Measurements from ENCODE around the gene HOXB7.

HOXB7 gene

DNA sequence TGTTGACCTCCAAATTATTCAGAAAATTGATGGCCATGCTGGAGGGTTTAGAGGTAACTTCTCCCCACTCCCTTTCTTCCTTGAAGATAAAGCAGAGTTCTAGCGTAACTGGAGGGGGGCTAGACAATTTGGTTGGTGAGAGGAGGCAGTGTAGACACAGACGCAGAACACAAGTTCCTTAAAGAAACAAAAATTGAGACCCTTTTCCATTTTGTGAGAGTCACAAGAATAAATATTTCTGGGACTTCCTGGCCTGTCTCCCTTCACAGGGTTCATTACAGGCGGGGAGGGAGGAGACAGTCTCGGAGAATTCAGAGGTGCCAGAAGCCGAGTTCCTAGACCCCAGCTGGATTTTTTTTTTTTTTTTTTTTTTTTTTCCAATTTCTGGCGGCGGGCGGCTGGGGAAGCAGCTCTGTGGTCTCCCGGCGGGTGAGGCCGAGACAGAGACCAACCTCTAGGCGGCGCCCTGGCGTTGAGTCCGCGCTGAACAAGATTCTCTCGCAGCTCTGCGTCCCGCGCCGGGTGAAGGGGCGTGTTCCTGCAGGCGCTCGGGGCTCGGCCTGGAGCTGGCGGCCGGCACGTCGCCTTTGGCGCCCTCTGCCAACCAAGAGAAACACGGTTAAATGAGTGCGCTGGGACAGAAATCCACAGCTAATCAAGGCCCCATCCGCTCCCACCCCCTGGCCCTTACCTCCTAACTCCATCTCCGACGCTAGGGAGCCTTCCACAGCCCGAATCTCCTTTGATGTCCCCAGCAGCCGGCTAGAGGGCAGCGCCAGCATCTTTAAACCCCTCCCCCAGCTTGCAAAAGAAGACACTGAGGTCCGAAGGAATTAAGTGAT is 25.6 kb upstream of the HOXB7 start:
- peaks cover 88 to 95% of the 10 kb centered on the region in 2 donors for H3K27me3 ChIP-seq (ENCODE audit: control insufficient read depth in 1 of 2, insufficient read depth in 2 of 2, low read length in 2 of 2)
- no peaks in the 10 kb centered on the region for H3K36me3 ChIP-seq (ENCODE audit: control insufficient read depth in 1 of 2, insufficient read depth in 2 of 2, low read length in 2 of 2)
- H3K9me3 ChIP-seq (ENCODE audit: control insufficient read depth in 1 of 2, low read length in 2 of 2) = no peaks in the 10 kb centered on the region
- no peaks in the 10 kb centered on the region for H3K4me1 ChIP-seq (ENCODE audit: control insufficient read depth in 1 of 2, insufficient read depth in 2 of 2, low read length in 2 of 2)
- no peak overlapping the region for H3K9ac ChIP-seq (ENCODE audit: low read depth in 1 of 2, low read length in 2 of 2)
- H3K4me3 ChIP-seq (ENCODE audit: low read depth in 1 of 2, low read length in 2 of 2) = no peak overlapping the region
- H3K27ac ChIP-seq (ENCODE audit: low read depth, low read length) = no peak overlapping the region

DNA sequence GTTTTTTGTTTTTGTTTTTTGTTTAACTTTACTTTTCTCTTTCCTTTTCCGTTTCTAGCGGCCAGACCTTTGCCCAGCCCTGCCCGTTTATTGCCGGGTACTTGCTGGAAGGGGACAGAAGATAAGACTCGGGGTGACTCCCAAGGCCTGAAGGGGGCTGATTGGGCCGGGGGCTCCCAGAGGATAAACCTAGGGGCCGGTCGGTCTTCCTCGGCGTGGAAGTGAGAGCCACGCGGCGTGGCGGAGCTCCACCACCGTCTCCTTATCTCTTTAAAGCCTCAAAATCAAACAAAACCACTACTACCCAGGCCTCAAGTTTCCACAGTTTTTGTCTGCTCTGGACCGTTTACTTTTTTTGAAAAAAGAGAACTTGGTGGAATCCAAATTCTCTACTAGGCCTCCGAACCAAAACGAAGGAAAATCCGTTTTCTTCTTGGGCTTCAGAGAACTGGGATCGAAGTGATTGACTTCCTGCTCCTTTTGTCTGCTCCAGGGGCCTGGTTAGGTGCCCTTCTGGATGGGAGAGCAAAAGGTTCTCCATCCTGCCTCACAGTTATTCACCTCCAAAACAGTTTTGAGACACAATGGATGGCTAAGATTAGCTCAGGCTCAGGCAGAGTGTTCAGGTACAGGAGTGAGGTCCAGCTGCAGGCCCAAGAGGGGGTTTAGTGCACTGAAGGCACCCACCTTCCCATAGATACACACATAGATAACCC is 23.8 kb upstream of the HOXB7 start:
- Histone ChIP-seq H3K4me3 (ENCODE audit: low read depth in 1 of 2, low read length in 2 of 2) (no peak overlapping the region), H3K27me3 (ENCODE audit: control insufficient read depth in 1 of 2, insufficient read depth in 2 of 2, low read length in 2 of 2) (peaks cover 89 to 95% of the 10 kb centered on the region in 2 donors), H3K9me3 (ENCODE audit: control insufficient read depth in 1 of 2, low read length in 2 of 2) (no peaks in the 10 kb centered on the region), H3K36me3 (ENCODE audit: control insufficient read depth in 1 of 2, insufficient read depth in 2 of 2, low read length in 2 of 2) (no peaks in the 10 kb centered on the region), H3K27ac (ENCODE audit: low read depth, low read length) (no peak overlapping the region), H3K4me1 (ENCODE audit: control insufficient read depth in 1 of 2, insufficient read depth in 2 of 2, low read length in 2 of 2) (no peaks in the 10 kb centered on the region), H3K9ac (ENCODE audit: low read depth in 1 of 2, low read length in 2 of 2) (no peak overlapping the region)

DNA sequence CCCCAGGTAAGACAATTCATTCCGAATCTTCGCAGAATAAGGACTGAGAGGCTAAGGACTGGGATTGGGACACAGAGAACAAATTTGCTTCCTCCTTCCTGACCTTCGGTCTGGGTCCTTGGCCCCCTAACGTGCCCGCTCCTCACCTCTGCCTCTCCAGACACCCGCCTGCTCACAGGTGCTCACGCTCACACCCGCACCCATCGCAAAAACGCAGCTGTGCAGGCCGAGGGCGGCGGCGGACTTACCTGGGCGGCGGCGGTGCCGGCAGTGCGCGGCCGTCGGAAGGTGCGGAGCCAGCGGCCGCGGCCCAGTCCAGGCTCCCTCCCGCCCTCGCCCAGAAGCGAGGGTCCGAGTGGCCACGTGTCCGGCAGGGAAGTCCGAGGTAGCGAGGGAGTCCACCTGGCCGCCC is 22.5 kb upstream of the HOXB7 start:
- H3K4me1 ChIP-seq (ENCODE audit: control insufficient read depth in 1 of 2, insufficient read depth in 2 of 2, low read length in 2 of 2) = no peaks in the 10 kb centered on the region
- no peak overlapping the region for H3K27ac ChIP-seq (ENCODE audit: low read depth, low read length)
- H3K4me3 ChIP-seq (ENCODE audit: low read depth in 1 of 2, low read length in 2 of 2) = no peak overlapping the region
- H3K9ac ChIP-seq (ENCODE audit: low read depth in 1 of 2, low read length in 2 of 2) = no peak overlapping the region
- H3K9me3 ChIP-seq (ENCODE audit: control insufficient read depth in 1 of 2, low read length in 2 of 2) = no peaks in the 10 kb centered on the region
- peaks cover 89 to 95% of the 10 kb centered on the region in 2 donors for H3K27me3 ChIP-seq (ENCODE audit: control insufficient read depth in 1 of 2, insufficient read depth in 2 of 2, low read length in 2 of 2)
- no peaks in the 10 kb centered on the region for H3K36me3 ChIP-seq (ENCODE audit: control insufficient read depth in 1 of 2, insufficient read depth in 2 of 2, low read length in 2 of 2)

DNA sequence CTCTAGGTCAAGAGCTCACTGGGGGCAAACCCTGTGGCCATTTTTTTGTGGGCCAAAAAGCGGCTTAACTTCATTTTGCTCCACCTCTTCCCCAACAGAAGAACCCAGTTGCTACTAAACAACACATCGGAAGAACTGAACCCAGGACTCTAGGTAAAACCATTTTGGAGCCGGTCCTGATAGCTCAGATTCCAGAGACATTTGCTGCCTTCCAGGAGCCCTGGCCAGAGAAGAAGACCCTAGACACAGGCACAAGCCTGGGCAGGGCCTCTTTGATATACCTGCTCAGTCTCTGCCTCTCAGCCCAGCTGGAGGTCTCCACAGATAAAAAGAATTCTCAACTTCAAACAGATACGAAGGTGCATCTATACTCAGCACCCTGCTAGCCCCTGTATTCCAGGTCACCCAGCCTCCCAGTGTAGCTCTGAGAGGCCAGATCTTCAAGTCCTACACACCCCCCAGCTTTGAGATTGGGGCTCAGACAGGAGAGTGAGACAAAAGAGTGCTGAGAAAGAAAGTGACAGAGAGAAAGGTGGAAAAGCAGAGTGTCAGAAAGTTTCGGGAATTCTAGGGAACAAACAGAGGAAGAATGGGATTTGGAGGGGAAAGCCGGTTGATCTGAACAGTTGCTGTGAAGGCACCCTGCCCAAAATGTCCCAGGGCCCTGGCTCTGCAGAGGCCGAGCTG is 21.9 kb upstream of the HOXB7 start:
- Histone ChIP-seq H3K27ac (ENCODE audit: low read depth, low read length) (no peak overlapping the region), H3K36me3 (ENCODE audit: control insufficient read depth in 1 of 2, insufficient read depth in 2 of 2, low read length in 2 of 2) (no peaks in the 10 kb centered on the region), H3K4me3 (ENCODE audit: low read depth in 1 of 2, low read length in 2 of 2) (no peak overlapping the region), H3K9ac (ENCODE audit: low read depth in 1 of 2, low read length in 2 of 2) (no peak overlapping the region), H3K4me1 (ENCODE audit: control insufficient read depth in 1 of 2, insufficient read depth in 2 of 2, low read length in 2 of 2) (no peaks in the 10 kb centered on the region), H3K27me3 (ENCODE audit: control insufficient read depth in 1 of 2, insufficient read depth in 2 of 2, low read length in 2 of 2) (peaks cover 89 to 96% of the 10 kb centered on the region in 2 donors), H3K9me3 (ENCODE audit: control insufficient read depth in 1 of 2, low read length in 2 of 2) (no peaks in the 10 kb centered on the region)

DNA sequence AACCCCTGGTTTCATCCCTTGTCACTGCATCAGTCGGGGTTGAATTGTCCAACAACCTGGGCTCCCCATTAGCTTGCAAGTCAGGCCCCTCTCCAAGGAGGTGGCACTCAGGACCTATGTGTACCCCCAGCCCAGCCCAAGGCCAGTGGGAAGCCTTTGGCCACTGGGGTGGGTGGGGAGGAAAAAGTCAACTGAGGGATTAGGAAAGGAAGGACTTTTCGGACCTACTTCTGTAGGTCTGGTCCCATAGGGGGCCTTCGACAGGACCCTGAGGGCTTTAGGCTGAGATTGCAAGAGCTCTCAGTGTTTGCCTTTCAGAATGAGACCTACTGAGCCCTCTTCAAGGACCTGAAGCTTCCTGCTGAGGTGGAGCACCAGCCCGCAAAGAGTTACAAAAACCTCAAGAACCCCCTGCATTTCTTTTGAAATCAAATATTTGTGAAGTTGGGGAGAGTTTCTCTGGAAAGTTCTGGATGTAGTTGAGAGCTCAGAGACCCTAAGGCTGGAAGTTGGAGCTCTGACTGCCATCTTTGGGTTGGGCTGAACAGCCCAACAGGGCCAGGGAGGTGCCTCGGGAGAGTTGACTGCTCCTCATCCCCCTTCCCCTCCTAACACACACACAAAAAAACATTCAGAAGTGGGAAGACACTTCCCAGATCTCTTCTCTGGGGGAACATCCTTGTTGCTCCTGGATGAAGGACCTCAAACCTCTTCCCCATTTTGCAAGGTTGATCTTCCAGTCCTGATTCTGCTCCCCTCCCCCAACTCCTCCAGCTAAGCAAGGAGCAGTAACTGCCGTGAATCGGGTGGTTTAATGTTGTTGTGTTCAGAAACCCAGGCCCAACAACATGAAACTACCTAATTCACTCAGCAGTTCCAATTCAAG is 21.1 kb upstream of the HOXB7 start:
- peaks cover 89 to 96% of the 10 kb centered on the region in 2 donors for H3K27me3 ChIP-seq (ENCODE audit: control insufficient read depth in 1 of 2, insufficient read depth in 2 of 2, low read length in 2 of 2)
- H3K9ac ChIP-seq (ENCODE audit: low read depth in 1 of 2, low read length in 2 of 2) = no peak overlapping the region
- H3K9me3 ChIP-seq (ENCODE audit: control insufficient read depth in 1 of 2, low read length in 2 of 2) = no peaks in the 10 kb centered on the region
- H3K36me3 ChIP-seq (ENCODE audit: control insufficient read depth in 1 of 2, insufficient read depth in 2 of 2, low read length in 2 of 2) = no peaks in the 10 kb centered on the region
- H3K27ac ChIP-seq (ENCODE audit: low read depth, low read length) = no peak overlapping the region
- H3K4me3 ChIP-seq (ENCODE audit: low read depth in 1 of 2, low read length in 2 of 2) = no peak overlapping the region
- H3K4me1 ChIP-seq (ENCODE audit: control insufficient read depth in 1 of 2, insufficient read depth in 2 of 2, low read length in 2 of 2) = peaks cover under 1 to 3% of the 10 kb centered on the region in 2 donors

DNA sequence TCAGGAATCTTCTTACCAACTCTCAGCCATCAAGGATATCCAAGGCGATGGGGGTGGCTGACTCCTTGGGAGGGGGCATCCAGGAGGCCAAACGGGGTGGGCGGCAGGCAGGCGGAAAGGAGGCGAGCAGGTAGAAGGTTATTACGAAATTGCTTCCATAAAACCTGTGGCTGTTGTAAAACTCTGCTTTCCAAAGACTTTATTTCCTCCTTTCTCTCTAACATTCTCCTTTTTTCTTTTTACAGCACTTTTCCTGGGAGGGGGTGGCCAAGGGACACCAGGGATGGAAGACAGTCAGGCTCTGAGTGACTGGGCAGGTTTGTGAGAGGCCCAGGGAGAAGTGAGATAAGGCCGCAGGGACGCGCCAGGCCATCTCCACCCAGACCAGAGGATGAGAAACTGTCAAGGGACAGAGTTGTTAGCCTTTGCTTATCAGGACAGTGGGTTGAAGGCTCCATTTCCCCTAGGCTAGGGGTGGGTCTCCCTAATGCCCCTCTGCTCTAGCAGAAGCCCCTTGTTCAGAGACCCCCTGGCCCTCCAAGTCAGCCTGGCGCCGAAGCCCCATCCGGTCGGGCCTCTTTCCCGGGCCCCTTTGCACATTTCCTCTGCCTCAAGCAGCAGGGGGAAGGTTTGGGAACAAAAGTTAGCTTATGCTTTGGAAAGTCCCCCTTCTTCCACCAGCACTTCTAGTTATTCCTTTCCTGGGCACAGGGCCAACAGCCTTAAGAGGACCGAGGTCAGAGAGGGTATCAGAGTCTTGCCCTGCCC is 20.3 kb upstream of the HOXB7 start:
- H3K9me3 ChIP-seq (ENCODE audit: control insufficient read depth in 1 of 2, low read length in 2 of 2) = no peaks in the 10 kb centered on the region
- H3K4me1 ChIP-seq (ENCODE audit: control insufficient read depth in 1 of 2, insufficient read depth in 2 of 2, low read length in 2 of 2) = peaks cover 7 to 9% of the 10 kb centered on the region in 2 donors
- H3K9ac ChIP-seq (ENCODE audit: low read depth in 1 of 2, low read length in 2 of 2) = no peak overlapping the region
- H3K4me3 ChIP-seq (ENCODE audit: low read depth in 1 of 2, low read length in 2 of 2) = no peak overlapping the region
- H3K27ac ChIP-seq (ENCODE audit: low read depth, low read length) = no peak overlapping the region
- H3K36me3 ChIP-seq (ENCODE audit: control insufficient read depth in 1 of 2, insufficient read depth in 2 of 2, low read length in 2 of 2) = no peaks in the 10 kb centered on the region
- H3K27me3 ChIP-seq (ENCODE audit: control insufficient read depth in 1 of 2, insufficient read depth in 2 of 2, low read length in 2 of 2) = peaks cover 89 to 95% of the 10 kb centered on the region in 2 donors

DNA sequence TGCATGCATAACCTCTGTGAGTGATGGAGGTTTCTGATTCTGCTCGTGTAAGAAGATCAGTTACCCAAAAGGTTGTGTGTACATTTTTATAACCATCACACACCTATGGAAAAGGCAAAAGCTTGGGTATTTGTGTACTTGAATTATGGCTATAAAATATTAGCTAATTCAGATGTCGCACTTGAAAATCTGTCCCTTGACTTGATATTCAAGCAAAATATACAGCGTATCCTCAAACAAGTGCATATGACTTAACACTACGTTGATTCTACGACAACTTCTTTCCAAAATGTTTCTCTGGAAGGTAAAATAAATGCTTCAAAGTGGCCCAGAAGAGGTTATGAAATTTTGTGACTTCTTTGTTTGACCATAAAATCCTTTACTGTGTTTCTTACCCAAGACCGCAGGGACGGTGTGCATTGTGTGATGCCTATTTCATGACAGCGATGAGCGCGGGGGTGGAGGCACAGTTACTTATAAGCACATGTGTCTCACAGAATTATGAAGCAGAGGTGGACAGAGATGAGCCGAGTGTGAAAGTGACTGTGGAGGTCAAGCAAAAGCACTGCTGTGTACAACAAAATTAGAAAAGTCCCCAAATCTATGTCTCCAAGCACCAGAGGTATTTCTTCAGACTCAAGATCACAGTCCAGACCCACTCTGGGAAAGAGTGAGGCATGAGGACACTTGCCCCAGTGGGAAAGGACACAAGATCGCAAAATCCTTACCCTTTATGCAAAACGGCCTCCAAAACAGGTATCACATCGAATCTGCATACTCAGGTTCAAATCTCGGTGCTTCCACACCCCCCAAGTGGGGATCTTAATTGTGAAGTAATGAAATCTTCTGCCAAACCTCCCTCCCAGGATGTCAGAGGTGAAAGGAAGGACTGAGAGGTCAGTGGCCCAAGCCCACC is 19.4 kb upstream of the HOXB7 start:
- no peaks in the 10 kb centered on the region for H3K36me3 ChIP-seq (ENCODE audit: control insufficient read depth in 1 of 2, insufficient read depth in 2 of 2, low read length in 2 of 2)
- H3K27ac ChIP-seq (ENCODE audit: low read depth, low read length) = no peak overlapping the region
- H3K4me3 ChIP-seq (ENCODE audit: low read depth in 1 of 2, low read length in 2 of 2) = no peak overlapping the region
- no peaks in the 10 kb centered on the region for H3K9me3 ChIP-seq (ENCODE audit: control insufficient read depth in 1 of 2, low read length in 2 of 2)
- peaks cover 91 to 95% of the 10 kb centered on the region in 2 donors for H3K27me3 ChIP-seq (ENCODE audit: control insufficient read depth in 1 of 2, insufficient read depth in 2 of 2, low read length in 2 of 2)
- no peak overlapping the region for H3K9ac ChIP-seq (ENCODE audit: low read depth in 1 of 2, low read length in 2 of 2)
- H3K4me1 ChIP-seq (ENCODE audit: control insufficient read depth in 1 of 2, insufficient read depth in 2 of 2, low read length in 2 of 2) = peaks cover 9 to 14% of the 10 kb centered on the region in 2 donors

DNA sequence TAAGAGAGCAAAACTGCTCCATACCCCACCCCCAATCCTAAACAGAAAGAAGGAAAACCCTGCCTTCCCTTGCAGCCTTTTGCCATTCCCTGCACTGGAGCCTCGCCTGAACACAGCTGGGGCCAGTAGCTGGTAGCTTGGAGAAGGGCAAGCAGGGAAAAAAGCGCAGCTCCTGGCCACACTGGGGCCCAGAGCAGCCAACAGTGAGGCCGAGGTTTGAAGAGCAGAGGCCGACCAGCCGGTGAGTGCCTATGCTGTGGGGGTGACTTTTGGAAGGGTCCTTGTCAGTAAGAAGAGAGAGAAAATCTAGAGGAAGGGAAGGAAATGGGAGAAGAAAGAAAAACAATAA is 18.6 kb upstream of the HOXB7 start:
- peaks cover 91 to 95% of the 10 kb centered on the region in 2 donors for H3K27me3 ChIP-seq (ENCODE audit: control insufficient read depth in 1 of 2, insufficient read depth in 2 of 2, low read length in 2 of 2)
- peaks cover 9 to 14% of the 10 kb centered on the region in 2 donors for H3K4me1 ChIP-seq (ENCODE audit: control insufficient read depth in 1 of 2, insufficient read depth in 2 of 2, low read length in 2 of 2)

More for the DNA sequence above, 18.6 kb upstream of the HOXB7 start:
- Histone ChIP-seq H3K9ac (ENCODE audit: low read depth in 1 of 2, low read length in 2 of 2) (no peak overlapping the region), H3K4me3 (ENCODE audit: low read depth in 1 of 2, low read length in 2 of 2) (no peak overlapping the region), H3K27ac (ENCODE audit: low read depth, low read length) (no peak overlapping the region), H3K36me3 (ENCODE audit: control insufficient read depth in 1 of 2, insufficient read depth in 2 of 2, low read length in 2 of 2) (no peaks in the 10 kb centered on the region), H3K9me3 (ENCODE audit: control insufficient read depth in 1 of 2, low read length in 2 of 2) (no peaks in the 10 kb centered on the region)
